ENCODE data around the gene UBTD1.

UBTD1 gene, protein sequence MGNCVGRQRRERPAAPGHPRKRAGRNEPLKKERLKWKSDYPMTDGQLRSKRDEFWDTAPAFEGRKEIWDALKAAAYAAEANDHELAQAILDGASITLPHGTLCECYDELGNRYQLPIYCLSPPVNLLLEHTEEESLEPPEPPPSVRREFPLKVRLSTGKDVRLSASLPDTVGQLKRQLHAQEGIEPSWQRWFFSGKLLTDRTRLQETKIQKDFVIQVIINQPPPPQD

DNA sequence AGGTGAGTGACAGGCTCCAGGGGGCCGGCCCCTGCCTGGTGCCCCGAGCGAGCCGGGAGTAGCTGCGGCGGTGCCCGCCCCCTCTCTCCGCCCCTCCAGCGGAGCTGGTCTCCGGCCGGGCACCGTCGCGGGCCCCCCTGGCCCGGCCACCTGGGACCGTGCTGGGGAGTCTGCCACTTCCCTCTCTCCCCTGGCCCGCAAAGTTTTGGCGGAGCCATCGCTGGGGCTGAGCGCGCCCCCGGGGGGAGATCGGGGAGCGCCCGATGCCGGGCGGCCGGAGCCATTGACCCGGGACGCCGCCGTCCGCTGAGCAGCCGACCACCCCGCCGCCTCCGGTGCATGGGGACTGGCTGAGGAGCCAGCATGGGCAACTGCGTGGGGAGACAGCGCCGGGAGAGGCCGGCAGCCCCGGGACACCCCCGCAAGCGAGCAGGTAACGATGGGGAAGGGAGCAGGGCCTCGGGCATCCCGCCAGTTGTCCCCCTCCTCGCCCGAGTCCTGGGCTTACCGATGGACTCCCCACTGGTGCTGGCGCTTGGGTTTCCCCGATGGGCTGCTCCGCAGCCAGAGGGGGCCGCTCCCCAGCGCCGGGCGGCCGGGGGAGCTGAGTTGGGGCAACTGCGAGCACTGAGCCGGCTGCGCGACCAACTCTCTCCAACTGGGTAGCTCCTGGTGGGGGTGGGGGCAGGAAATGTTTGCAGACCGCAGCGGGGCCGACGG is at the start of gene UBTD1:
TSS of gene UBTD1 (plus strand) at position 84 of the 720 bp plus-strand sequence. CDS start at position 364, 280 bp downstream.
- H3K27ac ChIP-seq, result peak within 1 kb of the TSS; percentile 95
- no peak for TF ChIP-seq CTCF (conservative IDR thresholded peaks at IDR 0.05)

DNA sequence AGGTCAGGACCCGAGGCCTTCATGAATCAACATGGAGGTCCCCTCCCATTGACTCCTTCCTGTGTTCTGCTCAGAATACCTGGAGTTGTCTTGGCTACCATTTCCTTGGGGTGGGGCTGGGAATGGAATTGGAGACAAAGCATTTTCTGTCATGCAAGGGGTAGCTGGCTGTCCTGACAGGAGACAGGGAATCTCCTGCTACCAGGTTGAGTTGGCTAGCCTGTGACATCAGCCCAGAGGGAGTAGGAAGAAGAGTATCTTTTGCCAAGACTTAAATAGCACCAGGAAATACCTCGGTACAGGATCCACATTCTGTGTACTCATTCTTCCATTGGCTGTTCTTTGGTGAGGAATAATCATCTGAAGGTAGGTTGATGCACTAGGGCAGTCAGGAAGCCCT is 47.9 kb upstream of the UBTD1 start:
- no peak for TF ChIP-seq CTCF (conservative IDR thresholded peaks at IDR 0.05)
- no peak overlapping the region for H3K27ac ChIP-seq

GRCh38 chr10:97451605-97452004 is 47.1 kb upstream of the UBTD1 start:
- TF ChIP-seq CTCF (conservative IDR thresholded peaks at IDR 0.05), result no peak
- H3K27ac ChIP-seq, result no peak overlapping the region

DNA sequence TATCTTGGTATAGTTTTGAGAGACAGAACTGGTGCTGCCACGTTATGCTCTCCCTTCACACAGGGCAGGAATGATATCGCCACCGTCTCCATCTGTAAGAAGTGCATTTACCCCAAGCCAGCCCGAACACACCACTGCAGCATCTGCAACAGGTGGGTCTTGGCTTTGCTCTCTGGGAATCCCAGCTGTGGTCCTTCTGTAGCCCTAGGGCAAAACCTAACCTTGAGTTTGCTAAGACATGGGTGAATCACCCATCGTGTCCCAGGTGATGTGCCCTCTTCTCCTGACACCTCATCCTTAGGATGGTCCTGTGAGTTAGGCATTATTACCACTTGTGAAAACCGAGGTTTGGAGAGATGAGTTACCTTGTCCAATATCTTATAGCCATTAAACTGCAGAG is 46.4 kb upstream of the UBTD1 start:
- TF ChIP-seq CTCF (conservative IDR thresholded peaks at IDR 0.05), result no peak
- no peak overlapping the region for H3K27ac ChIP-seq

DNA sequence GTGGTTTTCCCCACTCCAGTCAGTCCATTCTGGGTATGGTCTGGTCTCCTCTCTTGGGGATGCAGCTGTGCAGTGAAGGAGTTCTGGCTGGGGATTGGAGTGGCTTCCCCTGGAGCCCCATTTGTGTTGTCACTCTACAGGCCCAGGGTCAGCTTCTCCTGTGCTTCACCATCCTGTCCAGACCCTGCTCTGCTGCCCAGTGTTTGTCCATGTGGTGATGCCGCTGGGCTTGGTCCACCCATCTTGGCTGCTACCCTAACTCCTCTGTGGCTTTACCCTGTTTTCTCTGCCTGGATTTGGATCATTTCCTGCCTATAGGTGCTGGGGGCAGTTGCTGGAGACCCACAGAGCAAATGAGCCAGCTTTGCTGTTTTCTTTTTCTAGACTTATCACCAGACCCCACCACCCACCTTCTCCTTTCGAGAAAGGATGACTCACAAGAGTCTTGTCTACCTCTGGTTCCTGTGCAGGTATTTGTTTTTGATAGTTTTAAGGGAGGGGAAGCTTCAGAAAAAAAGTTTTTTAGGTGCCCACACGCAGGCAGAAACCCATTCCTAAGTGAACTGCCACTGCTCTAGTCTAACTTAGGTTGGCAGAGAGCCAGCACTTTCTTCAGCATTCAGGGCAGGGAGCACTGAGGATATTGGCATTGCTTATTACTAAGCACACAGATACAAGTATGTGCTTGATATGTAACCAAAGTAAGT is 44.2 kb upstream of the UBTD1 start:
- no peak overlapping the region for H3K27ac ChIP-seq
- TF ChIP-seq CTCF (conservative IDR thresholded peaks at IDR 0.05), result no peak

DNA sequence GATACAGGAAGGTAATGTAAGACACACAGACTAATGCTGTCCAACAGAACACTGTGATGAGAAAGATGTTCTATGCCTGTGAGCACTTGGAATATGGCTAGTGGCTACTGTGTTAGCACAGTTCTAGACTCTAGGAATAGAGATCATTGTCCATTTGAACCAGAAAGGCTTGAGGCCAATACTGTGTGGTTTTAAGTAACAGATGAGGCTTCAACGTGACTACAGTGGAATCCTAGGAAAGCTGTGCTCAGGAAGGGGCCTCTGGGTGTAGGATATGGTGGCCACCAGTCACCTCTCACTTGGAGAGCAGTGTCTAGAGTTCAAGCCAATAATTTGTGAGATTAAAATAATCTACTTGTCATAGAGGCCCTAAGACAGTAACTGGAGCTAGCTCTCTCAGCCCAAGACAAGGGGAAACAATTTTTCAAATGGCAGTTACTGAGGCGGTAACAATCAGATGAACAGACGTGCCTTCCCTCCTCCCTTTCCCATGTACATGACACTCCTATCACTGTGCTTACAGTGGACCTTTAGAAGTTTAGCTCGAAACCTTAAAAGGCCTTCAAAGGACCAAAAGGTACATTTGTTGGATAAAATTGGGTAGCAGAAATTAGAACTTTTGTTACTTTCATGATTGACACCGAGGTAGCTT is 42.6 kb upstream of the UBTD1 start:
- H3K27ac ChIP-seq, result no peak overlapping the region
- TF ChIP-seq CTCF (conservative IDR thresholded peaks at IDR 0.05), result no peak

- TF ChIP-seq CTCF (conservative IDR thresholded peaks at IDR 0.05), result no peak
- H3K27ac ChIP-seq, result no peak overlapping the region
Observed at GRCh38 chr10:97456686-97457065, 42.0 kb upstream of the UBTD1 start.
